Measurements from ENCODE around the gene PRKAG3.

- TF ChIP-seq CTCF (IDR thresholded peaks at IDR 0.05; ENCODE audit: low read depth, low read length, missing input control) (no peak), REST (IDR thresholded peaks at IDR 0.05) (no peak)
These were observed 46.9 kb upstream of the PRKAG3 start for GRCh38 chr2:218878486-218878885.
